ENCODE measurements around the gene FLOT1.

The FLOT1 gene

DNA sequence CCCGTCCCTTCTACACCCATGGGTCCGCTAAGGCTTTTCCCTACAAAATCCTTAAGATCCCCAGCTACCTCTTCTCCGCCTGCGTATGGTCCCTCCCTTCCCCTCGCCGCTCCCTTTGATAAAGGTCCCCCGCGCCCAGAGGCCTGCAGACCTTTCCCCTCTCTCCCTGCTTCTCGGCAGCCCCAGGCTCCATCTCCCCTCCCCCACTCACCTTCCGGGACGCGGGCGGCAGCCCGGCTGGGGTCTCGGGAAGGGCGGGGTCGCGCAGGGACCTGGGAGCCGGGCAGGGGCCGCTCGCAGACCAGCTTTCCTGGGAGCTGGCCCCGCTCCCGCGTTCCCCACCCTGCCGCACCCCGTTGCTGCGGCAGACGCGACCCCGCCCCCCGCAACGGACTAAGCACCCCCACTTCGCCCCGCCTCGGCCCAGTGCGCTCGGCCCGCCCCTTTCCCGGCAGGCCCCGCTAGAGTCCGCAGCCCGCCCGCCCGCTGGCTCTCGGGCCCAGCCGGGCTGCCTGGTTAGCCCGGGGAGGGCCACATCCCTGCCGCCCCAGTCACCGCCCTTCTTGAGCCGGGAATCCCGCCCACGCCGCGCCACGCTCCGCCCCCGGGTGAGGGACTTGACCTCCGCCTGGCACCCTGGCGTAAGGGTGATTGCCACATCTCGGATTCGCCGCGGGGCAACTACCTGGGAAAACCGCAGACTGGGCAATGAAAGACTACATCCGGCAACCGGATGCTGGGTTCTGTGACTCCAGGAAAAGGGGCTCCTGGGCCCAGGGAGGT is at the start of gene FLOT1 (continued):
- TF ChIP-seq, protein P1, sequence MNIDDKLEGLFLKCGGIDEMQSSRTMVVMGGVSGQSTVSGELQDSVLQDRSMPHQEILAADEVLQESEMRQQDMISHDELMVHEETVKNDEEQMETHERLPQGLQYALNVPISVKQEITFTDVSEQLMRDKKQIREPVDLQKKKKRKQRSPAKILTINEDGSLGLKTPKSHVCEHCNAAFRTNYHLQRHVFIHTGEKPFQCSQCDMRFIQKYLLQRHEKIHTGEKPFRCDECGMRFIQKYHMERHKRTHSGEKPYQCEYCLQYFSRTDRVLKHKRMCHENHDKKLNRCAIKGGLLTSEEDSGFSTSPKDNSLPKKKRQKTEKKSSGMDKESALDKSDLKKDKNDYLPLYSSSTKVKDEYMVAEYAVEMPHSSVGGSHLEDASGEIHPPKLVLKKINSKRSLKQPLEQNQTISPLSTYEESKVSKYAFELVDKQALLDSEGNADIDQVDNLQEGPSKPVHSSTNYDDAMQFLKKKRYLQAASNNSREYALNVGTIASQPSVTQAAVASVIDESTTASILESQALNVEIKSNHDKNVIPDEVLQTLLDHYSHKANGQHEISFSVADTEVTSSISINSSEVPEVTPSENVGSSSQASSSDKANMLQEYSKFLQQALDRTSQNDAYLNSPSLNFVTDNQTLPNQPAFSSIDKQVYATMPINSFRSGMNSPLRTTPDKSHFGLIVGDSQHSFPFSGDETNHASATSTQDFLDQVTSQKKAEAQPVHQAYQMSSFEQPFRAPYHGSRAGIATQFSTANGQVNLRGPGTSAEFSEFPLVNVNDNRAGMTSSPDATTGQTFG (tag by site-specific recombination; IDR thresholded peaks at IDR 0.05; ENCODE audit: borderline replicate concordance): no peak
- TF ChIP-seq ZNF416 (tag by site-specific recombination; IDR thresholded peaks at IDR 0.05) (no peak), ZNF292 (tag by site-specific recombination; IDR thresholded peaks at IDR 0.05; ENCODE audit: borderline replicate concordance, low read depth) (no peak), ZNF521 (tag by site-specific recombination; IDR thresholded peaks at IDR 0.05) (no peak), ZNF707 (tag by site-specific recombination; IDR thresholded peaks at IDR 0.05) (no peak), ZNF391 (tag by site-specific recombination; IDR thresholded peaks at IDR 0.05; ENCODE audit: borderline replicate concordance, low read depth) (peak; percentile 34; the same call in 1 of the 2 replicates), ZNF629 (tag by site-specific recombination; IDR thresholded peaks at IDR 0.05) (peak; percentile 85), GLI4 (tag by site-specific recombination; IDR thresholded peaks at IDR 0.05) (no peak), ZNF266 (tag by site-specific recombination; IDR thresholded peaks at IDR 0.05; ENCODE audit: low read depth) (no peak), ZSCAN23 (tag by site-specific recombination; IDR thresholded peaks at IDR 0.05) (no peak; the same call in none of the 2 replicates), ZFP37 (tag by site-specific recombination; IDR thresholded peaks at IDR 0.05) (no peak), ZNF239 (tag by site-specific recombination; IDR thresholded peaks at IDR 0.05) (no peak), ZNF664 (tag by site-specific recombination; IDR thresholded peaks at IDR 0.05) (no peak), YY2 (tag by site-specific recombination; IDR thresholded peaks at IDR 0.05) (no peak; the same call in 1 of the 2 replicates), ZNF366 (tag by site-specific recombination; conservative IDR thresholded peaks at IDR 0.05) (no peak), ZBTB48 (tag by site-specific recombination; IDR thresholded peaks at IDR 0.05) (peak; percentile 81), ZNF302 (tag by site-specific recombination; IDR thresholded peaks at IDR 0.05; ENCODE audit: low read depth) (no peak), ZNF404 (tag by site-specific recombination; IDR thresholded peaks at IDR 0.05) (no peak)
- TF ChIP-seq, protein P2, sequence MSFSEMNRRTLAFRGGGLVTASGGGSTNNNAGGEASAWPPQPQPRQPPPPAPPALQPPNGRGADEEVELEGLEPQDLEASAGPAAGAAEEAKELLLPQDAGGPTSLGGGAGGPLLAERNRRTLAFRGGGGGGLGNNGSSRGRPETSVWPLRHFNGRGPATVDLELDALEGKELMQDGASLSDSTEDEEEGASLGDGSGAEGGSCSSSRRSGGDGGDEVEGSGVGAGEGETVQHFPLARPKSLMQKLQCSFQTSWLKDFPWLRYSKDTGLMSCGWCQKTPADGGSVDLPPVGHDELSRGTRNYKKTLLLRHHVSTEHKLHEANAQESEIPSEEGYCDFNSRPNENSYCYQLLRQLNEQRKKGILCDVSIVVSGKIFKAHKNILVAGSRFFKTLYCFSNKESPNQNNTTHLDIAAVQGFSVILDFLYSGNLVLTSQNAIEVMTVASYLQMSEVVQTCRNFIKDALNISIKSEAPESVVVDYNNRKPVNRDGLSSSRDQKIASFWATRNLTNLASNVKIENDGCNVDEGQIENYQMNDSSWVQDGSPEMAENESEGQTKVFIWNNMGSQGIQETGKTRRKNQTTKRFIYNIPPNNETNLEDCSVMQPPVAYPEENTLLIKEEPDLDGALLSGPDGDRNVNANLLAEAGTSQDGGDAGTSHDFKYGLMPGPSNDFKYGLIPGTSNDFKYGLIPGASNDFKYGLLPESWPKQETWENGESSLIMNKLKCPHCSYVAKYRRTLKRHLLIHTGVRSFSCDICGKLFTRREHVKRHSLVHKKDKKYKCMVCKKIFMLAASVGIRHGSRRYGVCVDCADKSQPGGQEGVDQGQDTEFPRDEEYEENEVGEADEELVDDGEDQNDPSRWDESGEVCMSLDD (tag by site-specific recombination; IDR thresholded peaks at IDR 0.05): peak; percentile 86
- TF ChIP-seq, protein P3, sequence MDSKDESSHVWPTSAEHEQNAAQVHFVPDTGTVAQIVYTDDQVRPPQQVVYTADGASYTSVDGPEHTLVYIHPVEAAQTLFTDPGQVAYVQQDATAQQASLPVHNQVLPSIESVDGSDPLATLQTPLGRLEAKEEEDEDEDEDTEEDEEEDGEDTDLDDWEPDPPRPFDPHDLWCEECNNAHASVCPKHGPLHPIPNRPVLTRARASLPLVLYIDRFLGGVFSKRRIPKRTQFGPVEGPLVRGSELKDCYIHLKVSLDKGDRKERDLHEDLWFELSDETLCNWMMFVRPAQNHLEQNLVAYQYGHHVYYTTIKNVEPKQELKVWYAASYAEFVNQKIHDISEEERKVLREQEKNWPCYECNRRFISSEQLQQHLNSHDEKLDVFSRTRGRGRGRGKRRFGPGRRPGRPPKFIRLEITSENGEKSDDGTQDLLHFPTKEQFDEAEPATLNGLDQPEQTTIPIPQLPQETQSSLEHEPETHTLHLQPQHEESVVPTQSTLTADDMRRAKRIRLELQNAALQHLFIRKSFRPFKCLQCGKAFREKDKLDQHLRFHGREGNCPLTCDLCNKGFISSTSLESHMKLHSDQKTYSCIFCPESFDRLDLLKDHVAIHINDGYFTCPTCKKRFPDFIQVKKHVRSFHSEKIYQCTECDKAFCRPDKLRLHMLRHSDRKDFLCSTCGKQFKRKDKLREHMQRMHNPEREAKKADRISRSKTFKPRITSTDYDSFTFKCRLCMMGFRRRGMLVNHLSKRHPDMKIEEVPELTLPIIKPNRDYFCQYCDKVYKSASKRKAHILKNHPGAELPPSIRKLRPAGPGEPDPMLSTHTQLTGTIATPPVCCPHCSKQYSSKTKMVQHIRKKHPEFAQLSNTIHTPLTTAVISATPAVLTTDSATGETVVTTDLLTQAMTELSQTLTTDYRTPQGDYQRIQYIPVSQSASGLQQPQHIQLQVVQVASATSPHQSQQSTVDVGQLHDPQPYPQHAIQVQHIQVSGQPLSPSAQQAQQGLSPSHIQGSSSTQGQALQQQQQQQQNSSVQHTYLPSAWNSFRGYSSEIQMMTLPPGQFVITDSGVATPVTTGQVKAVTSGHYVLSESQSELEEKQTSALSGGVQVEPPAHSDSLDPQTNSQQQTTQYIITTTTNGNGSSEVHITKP (tag by site-specific recombination; IDR thresholded peaks at IDR 0.05): no peak; the same call in 1 of the 2 replicates
- TF ChIP-seq, protein P4, sequence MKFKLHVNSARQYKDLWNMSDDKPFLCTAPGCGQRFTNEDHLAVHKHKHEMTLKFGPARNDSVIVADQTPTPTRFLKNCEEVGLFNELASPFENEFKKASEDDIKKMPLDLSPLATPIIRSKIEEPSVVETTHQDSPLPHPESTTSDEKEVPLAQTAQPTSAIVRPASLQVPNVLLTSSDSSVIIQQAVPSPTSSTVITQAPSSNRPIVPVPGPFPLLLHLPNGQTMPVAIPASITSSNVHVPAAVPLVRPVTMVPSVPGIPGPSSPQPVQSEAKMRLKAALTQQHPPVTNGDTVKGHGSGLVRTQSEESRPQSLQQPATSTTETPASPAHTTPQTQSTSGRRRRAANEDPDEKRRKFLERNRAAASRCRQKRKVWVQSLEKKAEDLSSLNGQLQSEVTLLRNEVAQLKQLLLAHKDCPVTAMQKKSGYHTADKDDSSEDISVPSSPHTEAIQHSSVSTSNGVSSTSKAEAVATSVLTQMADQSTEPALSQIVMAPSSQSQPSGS (tag by site-specific recombination; IDR thresholded peaks at IDR 0.05; ENCODE audit: low read depth): no peak
- TF ChIP-seq, protein P5, sequence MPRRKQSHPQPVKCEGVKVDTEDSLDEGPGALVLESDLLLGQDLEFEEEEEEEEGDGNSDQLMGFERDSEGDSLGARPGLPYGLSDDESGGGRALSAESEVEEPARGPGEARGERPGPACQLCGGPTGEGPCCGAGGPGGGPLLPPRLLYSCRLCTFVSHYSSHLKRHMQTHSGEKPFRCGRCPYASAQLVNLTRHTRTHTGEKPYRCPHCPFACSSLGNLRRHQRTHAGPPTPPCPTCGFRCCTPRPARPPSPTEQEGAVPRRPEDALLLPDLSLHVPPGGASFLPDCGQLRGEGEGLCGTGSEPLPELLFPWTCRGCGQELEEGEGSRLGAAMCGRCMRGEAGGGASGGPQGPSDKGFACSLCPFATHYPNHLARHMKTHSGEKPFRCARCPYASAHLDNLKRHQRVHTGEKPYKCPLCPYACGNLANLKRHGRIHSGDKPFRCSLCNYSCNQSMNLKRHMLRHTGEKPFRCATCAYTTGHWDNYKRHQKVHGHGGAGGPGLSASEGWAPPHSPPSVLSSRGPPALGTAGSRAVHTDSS (tag by site-specific recombination; IDR thresholded peaks at IDR 0.05): no peak
- TF ChIP-seq, protein P6, sequence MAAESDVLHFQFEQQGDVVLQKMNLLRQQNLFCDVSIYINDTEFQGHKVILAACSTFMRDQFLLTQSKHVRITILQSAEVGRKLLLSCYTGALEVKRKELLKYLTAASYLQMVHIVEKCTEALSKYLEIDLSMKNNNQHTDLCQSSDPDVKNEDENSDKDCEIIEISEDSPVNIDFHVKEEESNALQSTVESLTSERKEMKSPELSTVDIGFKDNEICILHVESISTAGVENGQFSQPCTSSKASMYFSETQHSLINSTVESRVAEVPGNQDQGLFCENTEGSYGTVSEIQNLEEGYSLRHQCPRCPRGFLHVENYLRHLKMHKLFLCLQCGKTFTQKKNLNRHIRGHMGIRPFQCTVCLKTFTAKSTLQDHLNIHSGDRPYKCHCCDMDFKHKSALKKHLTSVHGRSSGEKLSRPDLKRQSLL (tag by site-specific recombination; IDR thresholded peaks at IDR 0.05): peak; percentile 18; the same call in 1 of the 2 replicates
- TF ChIP-seq, protein P7, sequence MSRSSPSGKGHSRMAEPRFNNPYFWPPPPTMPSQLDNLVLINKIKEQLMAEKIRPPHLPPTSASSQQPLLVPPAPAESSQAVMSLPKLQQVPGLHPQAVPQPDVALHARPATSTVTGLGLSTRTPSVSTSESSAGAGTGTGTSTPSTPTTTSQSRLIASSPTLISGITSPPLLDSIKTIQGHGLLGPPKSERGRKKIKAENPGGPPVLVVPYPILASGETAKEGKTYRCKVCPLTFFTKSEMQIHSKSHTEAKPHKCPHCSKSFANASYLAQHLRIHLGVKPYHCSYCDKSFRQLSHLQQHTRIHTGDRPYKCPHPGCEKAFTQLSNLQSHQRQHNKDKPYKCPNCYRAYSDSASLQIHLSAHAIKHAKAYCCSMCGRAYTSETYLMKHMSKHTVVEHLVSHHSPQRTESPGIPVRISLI (tag by site-specific recombination; IDR thresholded peaks at IDR 0.05): no peak
